ENCODE results near the gene GIGYF1. TPM values are rescaled to one million over a fixed set of nuclear protein-coding genes. Genes with fewer than 3 reads are reported as not detected.
"Not testable (repeated sequence)": the region's sequence is repeated elsewhere in the genome, so short reads cannot be mapped to it uniquely, and the experiment has no call there.

Gene GIGYF1, protein sequence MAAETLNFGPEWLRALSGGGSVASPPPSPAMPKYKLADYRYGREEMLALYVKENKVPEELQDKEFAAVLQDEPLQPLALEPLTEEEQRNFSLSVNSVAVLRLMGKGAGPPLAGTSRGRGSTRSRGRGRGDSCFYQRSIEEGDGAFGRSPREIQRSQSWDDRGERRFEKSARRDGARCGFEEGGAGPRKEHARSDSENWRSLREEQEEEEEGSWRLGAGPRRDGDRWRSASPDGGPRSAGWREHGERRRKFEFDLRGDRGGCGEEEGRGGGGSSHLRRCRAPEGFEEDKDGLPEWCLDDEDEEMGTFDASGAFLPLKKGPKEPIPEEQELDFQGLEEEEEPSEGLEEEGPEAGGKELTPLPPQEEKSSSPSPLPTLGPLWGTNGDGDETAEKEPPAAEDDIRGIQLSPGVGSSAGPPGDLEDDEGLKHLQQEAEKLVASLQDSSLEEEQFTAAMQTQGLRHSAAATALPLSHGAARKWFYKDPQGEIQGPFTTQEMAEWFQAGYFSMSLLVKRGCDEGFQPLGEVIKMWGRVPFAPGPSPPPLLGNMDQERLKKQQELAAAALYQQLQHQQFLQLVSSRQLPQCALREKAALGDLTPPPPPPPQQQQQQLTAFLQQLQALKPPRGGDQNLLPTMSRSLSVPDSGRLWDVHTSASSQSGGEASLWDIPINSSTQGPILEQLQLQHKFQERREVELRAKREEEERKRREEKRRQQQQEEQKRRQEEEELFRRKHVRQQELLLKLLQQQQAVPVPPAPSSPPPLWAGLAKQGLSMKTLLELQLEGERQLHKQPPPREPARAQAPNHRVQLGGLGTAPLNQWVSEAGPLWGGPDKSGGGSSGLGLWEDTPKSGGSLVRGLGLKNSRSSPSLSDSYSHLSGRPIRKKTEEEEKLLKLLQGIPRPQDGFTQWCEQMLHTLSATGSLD (N-terminal part only)
- 4.0 and 12.2 TPM in 2 replicates for total RNA-seq (2014; rRNA removed; shearing (Covaris generic))

DNA sequence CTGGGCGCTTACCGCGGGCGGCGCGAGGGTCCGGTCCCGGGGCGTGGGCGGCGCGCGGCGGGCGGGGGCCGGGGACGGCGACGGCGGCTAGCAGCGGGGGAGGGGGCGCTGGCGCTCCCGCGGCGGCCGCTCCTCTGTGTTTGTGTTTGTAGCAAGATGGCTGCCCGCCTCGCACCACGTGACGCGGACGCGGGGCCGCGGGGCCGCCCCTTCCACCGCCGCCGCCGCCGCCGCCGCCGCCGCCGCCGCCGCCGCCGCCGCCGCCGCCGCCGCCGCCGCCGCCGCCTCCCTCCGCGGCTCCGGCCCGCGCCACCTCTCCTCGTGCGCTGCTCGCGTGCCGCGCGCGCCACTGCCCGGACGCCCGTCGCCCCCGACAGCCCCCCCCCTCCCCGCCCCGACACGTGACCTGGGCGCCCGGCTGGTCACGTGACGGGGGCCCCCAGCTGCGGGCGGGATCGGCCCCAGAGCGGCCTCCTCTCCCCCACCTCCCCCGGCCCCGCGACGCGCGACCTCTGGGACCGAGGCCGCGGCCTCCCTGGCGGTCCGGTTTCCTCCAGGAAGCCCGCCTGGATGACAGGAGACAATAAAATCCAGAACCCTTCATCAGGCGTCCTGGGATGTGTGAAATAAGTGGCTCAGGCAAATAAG is at the start of gene GIGYF1:
GIGYF1 (minus strand) TSS at position 153 of the 648 bp plus-strand sequence. CDS start 6,012 bp downstream, outside the sequence.
- DNase-seq (ENCODE audit: low read depth) = peak; percentile 51

DNA sequence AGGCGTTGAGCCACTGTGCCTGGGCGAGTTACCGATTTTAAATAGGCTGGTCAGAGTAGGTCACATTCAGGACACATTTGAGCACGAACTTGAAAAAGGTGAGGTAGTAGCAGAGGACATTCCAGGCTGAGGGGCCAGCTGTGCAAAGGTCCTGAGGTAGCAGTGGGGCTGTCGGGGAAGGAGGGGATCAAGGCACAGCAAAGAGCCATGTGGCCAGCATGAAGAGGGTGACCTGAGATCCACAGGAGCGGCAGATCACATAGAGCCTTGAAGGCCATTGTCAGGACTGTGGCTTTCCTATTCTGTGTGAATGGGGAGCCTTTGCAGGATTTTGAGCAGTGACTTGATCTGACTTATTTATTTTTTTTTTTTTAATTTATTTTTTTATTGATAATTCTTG is 45.9 kb upstream of the GIGYF1 start:
- no peak for DNase-seq (ENCODE audit: low read depth)

DNA sequence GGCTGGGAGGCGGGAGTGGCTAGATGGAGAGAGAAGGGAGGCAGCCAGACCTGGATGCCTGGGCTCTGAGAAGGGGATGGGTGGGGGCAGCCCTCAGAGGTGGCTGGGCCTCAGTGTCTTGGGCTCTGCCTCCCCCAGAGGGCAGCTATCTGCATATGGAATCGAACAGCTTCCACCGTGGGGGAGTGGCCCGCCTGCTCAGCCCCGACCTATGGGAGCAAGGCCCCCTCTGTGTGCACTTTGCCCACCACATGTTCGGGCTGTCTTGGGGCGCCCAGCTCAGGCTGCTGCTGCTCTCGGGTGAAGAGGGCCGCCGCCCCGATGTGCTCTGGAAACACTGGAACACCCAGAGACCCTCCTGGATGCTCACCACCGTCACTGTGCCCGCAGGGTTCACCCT is 42.6 kb upstream of the GIGYF1 start:
- no peak for DNase-seq (ENCODE audit: low read depth)

DNA sequence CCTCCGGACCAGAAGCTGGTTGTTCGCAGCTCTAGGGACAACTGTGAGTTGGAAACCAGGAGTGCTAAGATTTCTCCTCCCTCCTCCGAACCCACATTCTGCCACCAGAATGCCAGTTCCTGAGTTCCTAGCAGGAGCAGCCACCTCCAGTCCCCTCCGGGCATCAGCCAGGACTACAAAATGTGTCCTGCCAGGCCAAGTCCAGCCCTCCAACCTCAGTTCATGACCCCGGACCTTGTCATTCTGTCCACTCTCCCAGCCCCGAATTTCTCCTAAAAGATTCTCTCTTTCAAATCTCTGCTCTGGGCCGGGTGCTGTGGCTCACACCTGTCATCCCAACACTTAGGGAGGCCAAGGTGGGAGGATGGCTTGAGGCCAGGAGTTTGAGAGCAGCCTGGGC is 41.7 kb upstream of the GIGYF1 start:
- DNase-seq (ENCODE audit: low read depth) = no peak

DNA sequence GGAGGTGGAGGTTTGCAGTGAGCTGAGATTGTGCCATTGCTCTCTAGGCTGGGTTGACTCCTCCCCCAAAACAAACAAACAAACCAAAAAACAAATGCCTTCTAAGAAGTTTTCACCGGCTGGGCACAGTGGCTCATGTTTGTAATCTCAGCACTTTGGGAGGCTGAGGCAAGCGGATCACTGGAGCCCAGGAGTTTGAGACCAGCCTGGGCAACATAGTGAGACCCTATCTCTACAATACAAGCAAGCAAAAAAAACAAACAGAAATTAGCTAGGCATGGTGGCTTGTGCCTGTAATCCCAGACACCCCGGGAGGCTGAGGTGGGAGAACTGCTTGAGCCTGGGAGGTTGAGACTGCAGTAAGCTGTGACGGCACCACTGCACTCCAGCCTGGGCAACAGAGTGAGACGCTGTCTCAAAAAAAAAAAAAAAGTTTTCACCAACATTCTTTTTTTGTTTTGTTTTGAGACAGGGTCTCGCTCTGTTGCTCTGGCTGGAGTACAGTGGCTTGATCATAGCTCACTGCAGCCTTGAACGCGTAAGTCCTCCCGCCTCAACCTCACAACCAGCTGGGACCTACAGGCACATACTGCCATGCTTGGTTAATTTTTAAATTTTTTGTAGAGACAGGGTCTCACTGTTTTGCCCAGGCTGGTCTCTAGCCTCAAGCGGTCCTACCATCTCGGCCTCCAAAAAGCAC is 38.0 kb upstream of the GIGYF1 start:
- no peak for DNase-seq (ENCODE audit: low read depth)

DNA sequence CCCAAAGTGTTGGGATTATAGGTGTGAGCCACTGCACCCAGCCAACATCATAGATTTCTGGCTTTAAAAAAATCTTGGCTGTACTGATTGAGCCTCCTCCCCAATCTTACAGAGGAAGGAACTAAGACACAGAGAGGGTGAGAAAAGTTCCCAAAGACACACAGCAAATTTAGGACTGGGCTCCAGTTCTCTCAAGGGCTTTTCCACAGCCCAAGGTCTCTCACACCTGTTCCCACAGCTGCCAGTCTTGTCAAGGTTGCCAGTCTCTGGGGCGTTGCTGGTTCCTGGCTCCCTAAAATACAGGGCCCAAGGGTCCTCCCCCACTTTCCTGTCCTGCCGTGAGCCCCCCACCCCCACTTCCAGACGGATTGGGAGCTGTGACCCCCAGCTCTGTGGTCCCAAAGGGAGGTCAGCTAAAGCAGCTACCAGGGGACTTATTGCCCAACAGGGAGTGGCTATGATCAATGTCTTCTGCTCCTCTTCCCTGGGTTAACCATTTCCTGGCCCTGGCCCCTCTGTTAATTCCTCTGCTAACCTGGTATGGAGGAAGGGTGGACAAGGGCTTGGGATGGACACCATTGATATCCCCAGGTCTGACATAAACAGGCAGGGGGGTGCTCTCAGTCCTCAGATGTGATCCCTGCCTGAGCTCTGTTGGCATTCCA is 36.2 kb upstream of the GIGYF1 start:
- no peak for DNase-seq (ENCODE audit: low read depth)

DNA sequence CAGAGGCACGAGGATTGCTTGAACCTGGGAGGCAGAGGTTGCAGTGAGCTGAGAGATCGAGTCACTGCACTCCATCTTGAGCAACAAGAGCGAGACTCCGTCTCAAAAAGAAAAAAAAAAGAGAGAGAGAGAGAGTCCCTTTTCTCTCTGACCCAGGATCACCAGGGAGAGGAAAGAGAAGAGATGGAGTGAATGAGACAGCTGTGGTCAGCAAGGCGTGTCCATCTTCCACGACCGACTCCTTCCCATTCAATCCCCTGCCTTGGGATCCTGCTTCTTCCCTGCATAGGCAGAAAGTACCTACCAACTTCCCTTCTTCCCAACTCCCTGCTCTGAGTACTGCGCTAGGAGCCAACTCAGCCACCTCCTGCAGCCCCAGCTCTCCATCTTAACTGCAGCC is 34.1 kb upstream of the GIGYF1 start:
- DNase-seq (ENCODE audit: low read depth) = no peak

DNA sequence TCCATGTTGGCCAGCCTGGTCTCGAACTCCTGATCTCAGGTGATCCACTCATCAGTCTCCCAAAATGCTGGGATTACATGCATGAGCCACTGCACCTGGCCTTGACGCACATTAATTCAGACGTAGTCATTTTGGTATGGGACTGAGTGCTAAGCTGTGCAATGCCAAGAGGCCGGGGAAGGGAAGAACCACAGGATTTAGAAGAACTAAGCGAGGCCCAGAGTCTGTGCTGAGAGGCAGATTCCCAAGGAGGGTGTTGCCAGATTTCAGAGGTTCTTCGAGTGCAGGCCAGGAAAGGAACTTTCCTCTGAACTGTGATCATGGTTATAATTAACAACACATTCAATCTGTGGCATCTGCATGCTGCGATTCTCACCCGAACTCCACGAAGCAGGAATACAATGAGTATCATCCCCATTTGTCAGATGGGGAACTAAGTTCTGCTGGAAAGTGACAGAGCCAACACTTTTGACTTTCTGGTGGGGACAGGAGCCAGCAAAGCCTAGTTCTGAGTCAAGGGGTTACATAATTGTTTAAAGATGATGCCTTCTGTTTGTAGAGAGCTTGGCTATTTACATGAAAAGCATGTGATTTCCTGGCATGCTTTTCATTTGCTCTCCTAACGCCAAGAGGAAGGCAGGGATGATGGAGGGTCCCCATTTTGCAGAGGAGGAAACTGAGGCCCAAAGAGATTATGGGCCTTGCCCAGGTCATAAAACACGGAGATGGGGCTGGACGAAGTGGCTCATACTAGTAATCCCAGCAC is 33.1 kb upstream of the GIGYF1 start:
- DNase-seq (ENCODE audit: low read depth) = peak; percentile 24

DNA sequence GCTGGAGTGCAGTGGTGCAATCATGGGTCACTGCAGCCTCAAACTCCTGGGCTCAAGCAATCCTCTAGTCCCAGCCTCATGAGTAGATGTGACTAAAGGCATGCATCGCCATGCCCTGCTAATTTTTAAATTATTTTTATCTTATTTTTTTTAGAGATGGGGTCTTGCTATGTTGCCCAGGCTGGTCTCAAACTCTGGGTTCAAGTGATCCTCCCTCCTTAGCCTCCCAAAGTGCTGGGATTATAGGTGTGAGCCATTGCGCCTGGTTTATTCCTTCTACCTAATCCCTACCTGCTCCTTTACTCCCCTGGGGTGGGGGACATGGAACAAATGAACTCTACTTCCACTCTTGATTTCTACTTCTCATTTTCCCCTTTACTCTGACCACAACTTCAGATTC is 30.3 kb upstream of the GIGYF1 start:
- DNase-seq (ENCODE audit: low read depth) = not testable (repeated sequence)

DNA sequence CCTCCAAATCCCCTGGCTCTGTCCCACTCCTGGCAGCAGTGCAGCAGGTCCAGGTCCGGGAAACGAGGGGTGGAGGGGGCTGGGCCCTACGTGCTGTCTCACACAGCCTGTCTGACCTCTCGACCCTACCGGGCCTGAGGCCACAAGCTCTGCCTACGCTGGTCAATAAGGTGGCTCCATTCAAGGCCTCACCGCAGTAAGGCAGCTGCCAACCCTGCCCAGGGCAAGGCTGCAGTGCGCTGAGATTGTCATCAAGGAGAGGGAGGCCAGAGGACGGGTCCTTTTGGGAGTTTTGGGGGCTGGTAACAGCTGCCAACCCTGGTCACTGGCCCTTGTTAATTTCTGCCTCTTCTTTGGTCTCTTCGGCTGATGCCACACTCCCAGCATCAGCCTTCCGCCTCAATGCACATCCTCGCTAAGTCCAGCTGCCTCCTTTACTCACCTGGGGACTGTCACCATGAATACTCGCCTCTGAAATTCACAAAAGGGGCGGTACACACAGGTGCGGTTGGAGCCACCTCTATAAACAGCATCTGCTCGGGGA is 29.8 kb upstream of the GIGYF1 start:
- DNase-seq (ENCODE audit: low read depth) = no peak

DNA sequence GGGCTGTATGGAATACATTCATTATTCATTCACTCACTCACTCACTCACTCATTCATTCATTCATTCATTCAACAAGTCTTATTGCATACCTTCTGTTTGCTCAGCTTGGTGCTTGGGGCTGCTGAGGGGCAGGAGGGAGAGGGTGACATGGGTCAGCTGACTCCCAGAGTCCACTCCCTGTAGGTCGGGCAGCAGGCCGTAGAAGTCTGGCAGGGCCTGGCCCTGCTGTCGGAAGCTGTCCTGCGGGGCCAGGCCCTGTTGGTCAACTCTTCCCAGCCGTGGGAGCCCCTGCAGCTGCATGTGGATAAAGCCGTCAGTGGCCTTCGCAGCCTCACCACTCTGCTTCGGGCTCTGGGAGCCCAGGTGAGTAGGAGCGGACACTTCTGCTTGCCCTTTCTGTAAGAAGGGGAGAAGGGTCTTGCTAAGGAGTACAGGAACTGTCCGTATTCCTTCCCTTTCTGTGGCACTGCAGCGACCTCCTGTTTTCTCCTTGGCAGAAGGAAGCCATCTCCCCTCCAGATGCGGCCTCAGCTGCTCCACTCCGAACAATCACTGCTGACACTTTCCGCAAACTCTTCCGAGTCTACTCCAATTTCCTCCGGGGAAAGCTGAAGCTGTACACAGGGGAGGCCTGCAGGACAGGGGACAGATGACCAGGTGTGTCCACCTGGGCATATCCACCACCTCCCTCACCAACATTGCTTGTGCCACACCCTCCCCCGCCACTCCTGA is 28.6 kb upstream of the GIGYF1 start:
- DNase-seq (ENCODE audit: low read depth) = no peak

DNA sequence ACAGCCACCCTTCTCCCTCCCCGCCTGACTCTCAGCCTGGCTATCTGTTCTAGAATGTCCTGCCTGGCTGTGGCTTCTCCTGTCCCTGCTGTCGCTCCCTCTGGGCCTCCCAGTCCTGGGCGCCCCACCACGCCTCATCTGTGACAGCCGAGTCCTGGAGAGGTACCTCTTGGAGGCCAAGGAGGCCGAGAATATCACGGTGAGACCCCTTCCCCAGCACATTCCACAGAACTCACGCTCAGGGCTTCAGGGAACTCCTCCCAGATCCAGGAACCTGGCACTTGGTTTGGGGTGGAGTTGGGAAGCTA is 27.4 kb upstream of the GIGYF1 start:
- no peak for DNase-seq (ENCODE audit: low read depth)

DNA sequence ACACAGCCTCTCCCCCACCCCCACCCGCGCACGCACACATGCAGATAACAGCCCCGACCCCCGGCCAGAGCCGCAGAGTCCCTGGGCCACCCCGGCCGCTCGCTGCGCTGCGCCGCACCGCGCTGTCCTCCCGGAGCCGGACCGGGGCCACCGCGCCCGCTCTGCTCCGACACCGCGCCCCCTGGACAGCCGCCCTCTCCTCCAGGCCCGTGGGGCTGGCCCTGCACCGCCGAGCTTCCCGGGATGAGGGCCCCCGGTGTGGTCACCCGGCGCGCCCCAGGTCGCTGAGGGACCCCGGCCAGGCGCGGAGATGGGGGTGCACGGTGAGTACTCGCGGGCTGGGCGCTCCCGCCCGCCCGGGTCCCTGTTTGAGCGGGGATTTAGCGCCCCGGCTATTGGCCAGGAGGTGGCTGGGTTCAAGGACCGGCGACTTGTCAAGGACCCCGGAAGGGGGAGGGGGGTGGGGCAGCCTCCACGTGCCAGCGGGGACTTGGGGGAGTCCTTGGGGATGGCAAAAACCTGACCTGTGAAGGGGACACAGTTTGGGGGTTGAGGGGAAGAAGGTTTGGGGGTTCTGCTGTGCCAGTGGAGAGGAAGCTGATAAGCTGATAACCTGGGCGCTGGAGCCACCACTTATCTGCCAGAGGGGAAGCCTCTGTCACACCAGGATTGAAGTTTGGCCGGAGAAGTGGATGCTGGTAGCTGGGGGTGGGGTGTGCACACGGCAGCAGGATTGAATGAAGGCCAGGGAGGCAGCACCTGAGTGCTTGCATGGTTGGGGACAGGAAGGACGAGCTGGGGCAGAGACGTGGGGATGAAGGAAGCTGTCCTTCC is 26.8 kb upstream of the GIGYF1 start:
- DNase-seq (ENCODE audit: low read depth) = no peak

DNA sequence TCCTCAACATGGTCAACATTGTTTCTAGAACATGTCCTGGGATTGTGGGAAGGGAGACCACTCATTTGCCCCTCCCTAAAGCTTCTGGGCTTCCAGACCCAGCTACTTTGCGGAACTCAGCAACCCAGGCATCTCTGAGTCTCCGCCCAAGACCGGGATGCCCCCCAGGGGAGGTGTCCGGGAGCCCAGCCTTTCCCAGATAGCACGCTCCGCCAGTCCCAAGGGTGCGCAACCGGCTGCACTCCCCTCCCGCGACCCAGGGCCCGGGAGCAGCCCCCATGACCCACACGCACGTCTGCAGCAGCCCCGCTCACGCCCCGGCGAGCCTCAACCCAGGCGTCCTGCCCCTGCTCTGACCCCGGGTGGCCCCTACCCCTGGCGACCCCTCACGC is 26.2 kb upstream of the GIGYF1 start, which contains the start of gene EPO:
EPO (plus strand) TSS at position 190 of the 392 bp plus-strand sequence. CDS start 513 bp downstream, outside the sequence.
- DNase-seq (ENCODE audit: low read depth) = no peak

DNA sequence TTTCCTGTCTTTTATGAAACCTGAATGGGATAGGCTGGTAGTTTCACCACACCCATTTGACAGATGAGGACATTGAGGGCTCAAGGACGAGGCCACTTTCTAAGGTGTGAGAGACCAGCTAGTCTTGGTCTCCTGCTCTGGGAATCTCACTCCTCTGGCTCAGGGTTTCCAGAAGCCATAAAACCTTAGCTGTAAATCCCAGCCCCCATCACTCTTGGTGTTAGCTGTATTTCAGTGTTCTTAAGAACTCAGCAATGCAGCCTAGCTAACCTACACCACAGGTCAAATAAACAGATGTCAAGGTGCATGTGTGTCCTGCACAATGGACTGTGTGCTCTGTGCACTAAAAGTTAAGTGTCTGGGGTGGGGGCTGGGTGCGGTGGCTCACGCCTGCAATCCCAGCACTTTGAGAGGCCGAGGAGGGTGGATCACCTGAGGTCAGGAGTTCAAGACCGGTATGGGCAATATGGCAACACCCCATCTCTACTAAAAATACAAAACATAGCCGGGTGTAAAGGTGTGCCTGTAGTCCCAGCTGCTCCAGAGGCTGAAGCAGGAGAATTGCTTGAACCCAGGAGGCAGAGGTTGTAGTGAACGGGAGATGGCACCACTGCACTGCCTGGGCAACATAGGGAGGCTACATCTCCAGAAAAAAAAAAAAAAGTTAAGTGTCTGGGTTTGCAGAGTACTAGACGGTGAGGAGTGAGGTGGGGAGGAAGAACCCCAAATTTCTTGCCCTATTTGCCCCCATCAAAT is 25.7 kb upstream of the GIGYF1 start:
- DNase-seq (ENCODE audit: low read depth) = peak; percentile 50

DNA sequence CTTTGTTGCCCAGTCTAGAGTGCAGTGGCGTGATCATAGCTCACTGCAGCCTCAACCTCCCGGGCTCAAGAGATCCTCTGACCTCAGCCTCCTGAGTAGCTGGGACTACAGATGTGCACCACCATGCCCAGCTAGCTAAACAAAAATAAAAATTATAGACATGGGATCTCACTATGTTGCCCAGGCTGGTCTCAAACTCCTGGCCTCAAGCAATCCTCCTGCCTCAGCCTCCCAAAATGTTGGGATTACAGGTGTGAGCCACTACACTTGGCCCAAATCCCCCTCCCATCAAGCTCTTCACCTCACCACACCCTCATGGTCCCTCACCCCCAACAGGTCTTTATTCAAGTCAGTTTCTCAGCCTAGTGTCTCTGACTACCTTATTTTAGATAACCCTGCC is 23.0 kb upstream of the GIGYF1 start:
- DNase-seq (ENCODE audit: low read depth) = not testable (repeated sequence)

DNA sequence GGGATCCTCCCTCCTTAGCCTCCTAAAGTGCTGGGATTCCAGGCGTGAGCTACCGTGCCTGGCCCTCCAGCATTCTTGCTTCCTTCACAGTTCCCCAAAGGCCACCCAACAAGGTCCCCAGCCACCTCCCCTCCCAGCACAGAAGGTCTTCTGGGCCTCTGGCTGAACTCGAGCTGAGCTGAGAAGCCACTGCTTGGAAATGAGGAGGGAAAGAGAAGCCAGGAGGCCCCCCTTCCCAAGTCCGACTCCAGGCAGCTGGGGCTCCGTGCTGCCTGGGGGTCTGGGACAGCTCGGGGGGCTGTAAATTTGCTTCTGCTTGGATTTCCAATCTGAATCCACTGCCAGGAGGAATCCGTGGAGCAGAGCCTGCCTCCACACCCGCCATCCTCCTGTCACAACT is 20.7 kb upstream of the GIGYF1 start:
- DNase-seq (ENCODE audit: low read depth) = no peak

DNA sequence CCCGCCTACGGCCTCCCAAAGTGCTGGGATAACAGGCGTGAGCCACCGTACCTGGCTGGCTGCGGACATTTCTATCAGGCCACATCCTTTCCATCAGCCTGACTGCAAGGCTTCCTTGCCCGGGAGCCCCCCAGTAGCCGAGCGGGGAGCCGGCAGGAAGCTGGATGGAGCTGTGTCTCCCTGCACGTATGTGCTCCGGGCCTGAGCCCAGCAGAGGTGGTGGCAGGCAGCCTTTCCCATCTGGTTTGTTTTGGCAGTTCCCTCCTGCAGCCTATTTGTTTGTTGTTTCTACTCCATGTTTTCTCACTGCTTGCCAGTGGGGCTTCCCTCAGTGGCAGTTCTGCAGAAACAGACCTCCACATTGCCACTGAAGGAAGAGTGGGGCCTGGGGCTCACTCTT is 17.3 kb upstream of the GIGYF1 start:
- no peak for DNase-seq (ENCODE audit: low read depth)

Data from M059J (cell line).